ENCODE measurements around the gene NPC1. TPM values are rescaled to one million over a fixed set of nuclear protein-coding genes. Genes with fewer than 3 reads are reported as not detected.

Gene NPC1
- total and polyA plus RNA-seq, 8 donors = 7.6 to 219 (median 59.3) TPM

DNA sequence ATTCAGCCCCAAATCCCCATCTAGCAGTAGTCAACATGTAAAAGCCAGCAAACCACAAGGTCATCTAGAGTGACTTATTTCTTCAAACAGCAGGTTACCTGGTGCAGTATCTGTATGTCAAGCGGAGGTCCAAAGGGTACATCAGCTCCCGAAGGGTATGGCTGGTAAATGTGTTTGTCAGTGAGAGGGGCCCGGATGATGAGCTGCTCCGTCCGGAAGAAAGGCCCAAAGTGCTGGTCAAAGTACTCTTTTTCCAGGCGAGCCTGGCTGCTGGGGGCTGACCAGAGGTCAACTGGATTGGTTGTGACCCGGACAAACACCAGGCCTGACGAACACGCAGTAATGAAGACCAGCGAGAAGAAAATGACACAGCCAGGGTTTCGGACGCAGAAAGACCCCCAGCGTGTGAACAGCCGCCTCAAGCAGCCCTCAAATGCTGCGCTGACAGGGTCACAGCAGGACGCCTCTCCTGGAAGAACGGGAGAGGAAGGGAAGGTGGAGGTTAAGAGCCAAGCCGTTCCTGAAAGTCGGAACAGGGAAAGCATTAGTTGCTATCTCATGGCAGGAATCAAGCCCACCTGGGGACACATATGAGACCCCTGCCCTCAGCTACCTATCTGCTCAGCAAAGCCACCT, 30.0 kb downstream of the NPC1 start:
- H3K27me3 ChIP-seq = no peaks in the 10 kb centered on the region
- H3K4me1 ChIP-seq = no peaks in the 10 kb centered on the region
- H3K4me3 ChIP-seq = no peak overlapping the region
- TF ChIP-seq POLR2A (IDR thresholded peaks at IDR 0.05) (no peak), CTCF (IDR thresholded peaks at IDR 0.05) (no peak), EP300 (IDR thresholded peaks at IDR 0.05) (no peak), POLR2AphosphoS5 (IDR thresholded peaks at IDR 0.05) (no peak)
- peaks cover 78 to 100% (median 100%) of the 10 kb centered on the region in 4 donors for H3K36me3 ChIP-seq
- intact Hi-C loops (cut with DNase I; ENCODE audit: low total_unique reads) = no loop called here
- H3K9me3 ChIP-seq = no peaks in the 10 kb centered on the region
- no peak overlapping the region for H3K27ac ChIP-seq
- DNase-seq = no peak
- 92 to 95% (median 94%) methylated on average over 14 to 19 of the region's 19 CpGs for WGBS, 5 donors

GRCh38 chr18:23553887-23554286, 32.4 kb downstream of the NPC1 start:
- H3K27me3 ChIP-seq = no peaks in the 10 kb centered on the region
- peaks cover 79 to 99% (median 99%) of the 10 kb centered on the region in 4 donors for H3K36me3 ChIP-seq
- no peak overlapping the region for H3K27ac ChIP-seq
- intact Hi-C loops (cut with DNase I; ENCODE audit: low total_unique reads) = no loop called here
- no peak for DNase-seq
- H3K9me3 ChIP-seq = no peaks in the 10 kb centered on the region
- H3K4me3 ChIP-seq = no peak overlapping the region
- TF ChIP-seq EP300 (IDR thresholded peaks at IDR 0.05) = no peak
- TF ChIP-seq POLR2A (IDR thresholded peaks at IDR 0.05) = no peak
- TF ChIP-seq CTCF (IDR thresholded peaks at IDR 0.05) = no peak
- TF ChIP-seq POLR2AphosphoS5 (IDR thresholded peaks at IDR 0.05) = no peak
- WGBS, 5 donors = 87 to 93% (median 88%) methylated on average over 6 of the region's 6 CpGs
- no peaks in the 10 kb centered on the region for H3K4me1 ChIP-seq

DNA sequence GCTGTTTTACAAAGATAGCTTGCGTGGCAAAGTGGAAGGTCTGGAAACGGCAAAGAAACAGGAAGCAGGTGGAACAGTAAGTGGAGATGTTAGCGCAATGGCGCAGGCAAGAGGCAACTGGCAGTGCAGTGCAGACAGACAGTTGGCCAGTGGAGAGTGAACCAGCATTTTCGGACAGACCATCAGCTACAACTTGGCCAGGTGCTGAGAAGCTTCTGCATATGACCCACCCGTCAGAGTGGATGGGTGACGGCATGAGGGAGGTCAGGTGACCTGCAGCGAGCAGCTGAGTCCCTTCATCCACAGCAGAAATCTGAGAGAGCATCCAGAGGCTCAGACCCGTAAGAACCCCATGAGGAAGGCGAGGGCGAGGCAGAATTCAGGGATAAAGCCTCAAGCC, 33.8 kb downstream of the NPC1 start:
- H3K4me1 ChIP-seq = peaks cover 0 to 6% (median 0%) of the 10 kb centered on the region in 4 donors
- TF ChIP-seq CTCF (IDR thresholded peaks at IDR 0.05) = no peak
- TF ChIP-seq POLR2AphosphoS5 (IDR thresholded peaks at IDR 0.05) = no peak
- no peak for TF ChIP-seq POLR2A (IDR thresholded peaks at IDR 0.05)
- no peak for TF ChIP-seq EP300 (IDR thresholded peaks at IDR 0.05)
- no peak for DNase-seq
- H3K4me3 ChIP-seq = no peak overlapping the region
- H3K27ac ChIP-seq = no peak overlapping the region
- no peaks in the 10 kb centered on the region for H3K9me3 ChIP-seq
- H3K36me3 ChIP-seq = peaks cover 77 to 99% (median 96%) of the 10 kb centered on the region in 4 donors
- 85 to 90% (median 85%) methylated on average over 11 of the region's 11 CpGs for WGBS, 5 donors
- intact Hi-C loops (cut with DNase I; ENCODE audit: low total_unique reads) = no loop called here
- no peaks in the 10 kb centered on the region for H3K27me3 ChIP-seq

DNA sequence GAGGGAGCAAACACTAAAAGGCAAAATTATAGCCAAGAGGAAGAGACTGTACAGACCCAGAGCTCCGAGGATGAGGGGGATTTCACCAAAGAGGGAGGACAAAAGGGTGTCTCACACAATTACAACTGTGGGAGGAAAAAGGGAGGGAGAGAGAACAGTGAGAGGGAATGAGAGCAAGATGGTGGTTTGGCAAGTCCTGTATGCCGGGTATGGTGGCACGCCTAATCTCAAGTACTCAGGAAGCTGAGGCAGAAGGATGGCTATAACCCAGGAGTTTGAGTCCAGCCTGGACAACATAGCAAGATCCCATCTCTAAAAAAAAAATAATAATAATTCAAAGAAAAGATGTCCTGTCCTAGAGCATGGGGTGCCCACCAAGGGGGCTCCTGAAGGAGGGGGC, 34.3 kb downstream of the NPC1 start:
- no peak for DNase-seq
- Histone ChIP-seq H3K4me1 (peaks cover 0 to 6% (median 0%) of the 10 kb centered on the region in 4 donors), H3K4me3 (no peak overlapping the region), H3K9me3 (no peaks in the 10 kb centered on the region), H3K27ac (no peak overlapping the region), H3K36me3 (peaks cover 77 to 99% (median 96%) of the 10 kb centered on the region in 4 donors), H3K27me3 (no peaks in the 10 kb centered on the region)
- 25 to 89% (median 63%) methylated on average over 3 of the region's 3 CpGs for WGBS, 5 donors
- TF ChIP-seq EP300 (IDR thresholded peaks at IDR 0.05) (no peak), POLR2AphosphoS5 (IDR thresholded peaks at IDR 0.05) (no peak), CTCF (IDR thresholded peaks at IDR 0.05) (no peak), POLR2A (IDR thresholded peaks at IDR 0.05) (no peak)
- intact Hi-C loops (cut with DNase I; ENCODE audit: low total_unique reads) = no loop called here

Data from stomach (tissue), 9 donors.